CD4-positive, alpha-beta T cell treated with Interleukin-17A for 4 hours (primary cell): ENCODE data around the gene ZNF254.
"Not testable (repeated sequence)": the region's sequence is repeated elsewhere in the genome, so short reads cannot be mapped to it uniquely, and the experiment has no call there.

Experiments used
- DNase-seq: peaks from one replicate; pipeline ENCODE4 v3.0.0-alpha.2; 2020; ENCODE audit warnings: mixed read lengths

ZNF254 gene

GRCh38 chr19:24086974-24087595 lies at the start of gene ZNF254:
ZNF254 (plus strand) TSS chr19:24087187; CDS start chr19:24087308, 121 bp downstream.
- DNase-seq, result peak; percentile 76

DNA sequence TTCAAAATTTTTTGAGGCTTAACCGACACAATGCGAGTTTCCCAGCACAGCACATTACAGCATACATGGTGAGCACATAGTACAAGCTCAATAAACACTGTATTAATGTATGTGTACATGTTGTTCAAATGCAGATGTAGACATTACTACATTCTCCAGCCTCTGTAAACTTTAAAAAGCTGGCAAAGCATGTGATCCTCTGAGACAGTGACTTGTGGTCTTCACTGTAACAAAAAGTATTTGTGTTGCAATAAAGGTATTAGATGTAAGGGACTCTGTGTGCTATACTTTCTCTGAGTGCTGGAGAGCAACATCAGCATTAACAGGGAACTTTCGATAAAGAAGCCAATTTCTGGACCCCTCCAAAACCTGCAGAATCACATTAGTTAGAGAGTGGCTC lies 46.4 kb upstream of the ZNF254 start:
- no peak for DNase-seq

DNA sequence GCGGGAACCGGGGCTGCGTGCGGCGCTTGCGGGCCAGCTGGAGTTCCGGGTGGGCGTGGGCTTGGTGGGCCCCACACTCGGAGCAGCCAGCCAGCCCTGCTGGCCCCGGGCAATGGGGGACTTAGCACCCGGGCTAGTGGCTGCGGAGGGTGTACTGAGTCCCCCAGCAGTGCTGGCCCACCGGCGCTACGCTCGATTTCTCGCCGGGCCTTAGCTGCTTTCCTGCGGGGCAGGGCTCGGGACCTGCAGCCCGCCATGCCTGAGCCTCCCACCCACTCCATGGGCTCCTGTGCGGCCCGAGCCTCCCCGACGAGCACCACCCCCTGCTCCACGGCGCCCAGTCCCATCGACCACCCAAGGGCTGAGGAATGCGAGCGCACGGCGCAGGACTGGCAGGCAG lies 45.7 kb upstream of the ZNF254 start:
- DNase-seq, result not testable (repeated sequence)

- DNase-seq, result no peak
Observed at GRCh38 chr19:24046550-24046949, 40.4 kb upstream of the ZNF254 start.

DNA sequence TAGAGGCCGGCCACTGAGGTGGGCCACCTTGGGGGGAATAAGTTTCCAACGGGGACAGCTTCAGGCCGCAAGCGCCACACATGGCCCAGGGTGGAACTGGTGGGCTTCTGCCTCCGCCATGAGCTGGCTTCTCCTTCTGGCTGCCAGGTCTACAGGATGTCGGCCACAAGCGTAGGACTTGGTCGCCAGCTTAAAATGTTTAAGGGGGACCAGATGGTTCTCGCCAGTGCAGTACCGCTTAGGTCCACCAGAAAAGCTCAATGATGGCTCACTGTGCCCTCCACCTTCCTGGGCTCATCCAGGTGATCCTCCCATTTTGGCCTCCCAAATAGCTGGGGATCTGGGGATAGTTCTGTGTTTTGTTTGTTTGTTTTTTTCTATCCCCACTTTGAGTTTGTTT lies 38.7 kb upstream of the ZNF254 start:
- DNase-seq, result no peak

GRCh38 chr19:24049537-24049936 lies 37.5 kb upstream of the ZNF254 start:
- DNase-seq, result no peak

GRCh38 chr19:24051516-24051915 lies 35.5 kb upstream of the ZNF254 start:
- no peak for DNase-seq

- DNase-seq, result no peak
Observed at GRCh38 chr19:24052811-24053210, 34.2 kb upstream of the ZNF254 start.

DNA sequence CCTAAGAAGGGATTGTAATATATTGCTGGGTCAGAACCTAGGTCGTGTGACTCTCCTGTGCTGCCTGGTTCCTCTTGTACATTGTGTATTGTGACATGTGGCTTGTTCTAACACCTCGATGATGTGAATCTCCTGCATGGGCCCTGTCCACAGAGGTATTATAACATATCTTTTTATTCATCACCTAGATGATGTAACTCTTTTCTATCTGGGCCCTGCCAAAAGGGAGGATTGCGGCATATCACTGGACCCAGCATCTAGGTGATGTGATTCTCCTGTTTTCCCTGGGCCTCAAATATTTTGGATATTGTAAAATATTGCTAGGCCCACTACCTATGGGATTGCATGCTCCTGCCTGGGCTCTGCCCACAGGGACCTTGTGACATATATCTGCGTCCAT lies 33.4 kb upstream of the ZNF254 start:
- DNase-seq, result no peak

- DNase-seq, result no peak
Observed at GRCh38 chr19:24054044-24054935, 32.7 kb upstream of the ZNF254 start.

DNA sequence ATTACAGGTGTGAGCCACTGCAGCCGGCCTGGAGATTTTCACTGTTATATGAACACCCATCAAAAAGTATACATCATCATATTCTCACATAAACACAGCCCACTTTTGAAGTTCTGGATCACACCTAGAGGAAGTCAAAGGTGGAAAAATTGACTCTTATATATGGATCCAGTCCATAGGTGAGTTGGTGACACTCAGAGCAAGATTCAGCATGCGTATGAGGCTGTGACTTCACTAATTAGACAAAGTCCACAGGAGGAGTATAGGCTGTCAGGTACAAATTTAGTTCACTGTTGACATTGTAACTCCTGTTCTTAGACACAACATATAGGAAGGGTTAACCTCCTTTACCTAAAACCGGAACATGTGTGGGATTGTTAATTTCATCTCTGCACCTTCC lies 31.4 kb upstream of the ZNF254 start:
- DNase-seq, result no peak

DNA sequence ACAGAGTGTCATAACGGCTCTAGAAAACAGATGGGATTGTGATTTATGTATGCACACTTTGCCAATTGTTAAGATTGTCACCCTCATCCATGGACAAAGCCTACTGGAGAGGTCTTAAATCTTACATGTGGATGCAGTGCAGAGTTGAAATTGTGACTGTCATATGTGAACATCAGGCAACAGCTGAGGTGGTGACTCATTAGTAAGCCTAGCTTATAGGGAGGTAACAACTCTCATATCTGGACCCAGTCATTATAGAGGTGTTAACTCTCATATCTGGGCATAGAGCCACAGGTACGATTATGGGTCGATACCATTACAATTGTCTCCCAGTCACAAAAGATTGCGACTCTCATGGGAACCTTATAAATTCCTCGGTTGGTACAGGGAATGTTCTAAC lies 29.8 kb upstream of the ZNF254 start:
- DNase-seq, result no peak

GRCh38 chr19:24059563-24060295 lies 27.3 kb upstream of the ZNF254 start:
- DNase-seq, result no peak

DNA sequence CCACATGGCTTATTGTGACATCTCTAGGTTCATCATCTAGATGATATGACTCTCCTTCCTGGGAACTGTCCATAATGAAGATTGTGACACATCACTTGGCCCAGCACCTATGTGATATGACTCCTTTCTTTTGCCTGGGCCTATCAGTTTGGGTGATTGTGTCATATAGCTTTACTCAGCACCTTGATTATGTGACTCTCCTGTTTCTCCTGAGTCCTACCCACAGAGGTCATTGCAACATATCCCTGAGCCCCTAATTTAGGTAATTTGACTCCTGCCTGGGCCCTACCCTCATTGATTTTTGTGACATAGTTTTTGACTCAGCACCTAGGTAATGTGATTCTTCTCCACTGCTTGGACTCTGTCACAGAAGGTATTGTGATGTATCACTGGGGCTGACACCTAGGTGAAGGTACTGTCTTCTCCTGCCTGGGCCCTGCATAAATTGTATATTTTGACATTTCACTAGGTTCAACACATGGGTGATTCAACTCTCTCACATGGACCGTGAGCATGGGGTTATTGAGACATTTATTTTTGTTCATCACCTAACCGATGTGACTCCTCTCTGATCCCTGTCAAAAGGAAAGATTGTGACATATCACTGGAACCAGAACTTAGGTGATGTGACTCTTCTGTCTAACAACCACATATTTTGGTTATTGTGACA lies 26.2 kb upstream of the ZNF254 start:
- no peak for DNase-seq

GRCh38 chr19:24062190-24062589 lies 24.8 kb upstream of the ZNF254 start:
- DNase-seq, result no peak

DNA sequence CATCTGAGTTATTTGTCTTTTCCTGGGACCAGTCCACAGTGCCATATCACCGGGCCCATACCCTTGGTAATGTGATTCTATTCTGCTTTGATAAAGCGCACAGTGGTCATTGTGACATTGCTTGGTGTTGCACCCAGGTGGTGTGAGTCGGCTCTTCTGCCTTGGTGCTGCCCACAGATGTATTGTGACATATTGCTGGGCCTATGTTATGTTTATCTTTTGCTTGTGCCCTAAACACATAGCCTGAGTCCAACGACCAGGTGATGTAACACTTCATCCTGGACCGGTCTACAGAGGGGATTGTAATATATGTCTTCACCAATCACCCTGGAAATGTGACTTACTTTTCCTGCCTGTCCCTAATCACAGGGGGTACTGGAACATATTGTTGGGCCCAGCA lies 23.7 kb upstream of the ZNF254 start:
- no peak for DNase-seq

GRCh38 chr19:24064175-24064574 lies 22.8 kb upstream of the ZNF254 start:
- DNase-seq, result no peak

GRCh38 chr19:24065243-24065642 lies 21.7 kb upstream of the ZNF254 start:
- no peak for DNase-seq

DNA sequence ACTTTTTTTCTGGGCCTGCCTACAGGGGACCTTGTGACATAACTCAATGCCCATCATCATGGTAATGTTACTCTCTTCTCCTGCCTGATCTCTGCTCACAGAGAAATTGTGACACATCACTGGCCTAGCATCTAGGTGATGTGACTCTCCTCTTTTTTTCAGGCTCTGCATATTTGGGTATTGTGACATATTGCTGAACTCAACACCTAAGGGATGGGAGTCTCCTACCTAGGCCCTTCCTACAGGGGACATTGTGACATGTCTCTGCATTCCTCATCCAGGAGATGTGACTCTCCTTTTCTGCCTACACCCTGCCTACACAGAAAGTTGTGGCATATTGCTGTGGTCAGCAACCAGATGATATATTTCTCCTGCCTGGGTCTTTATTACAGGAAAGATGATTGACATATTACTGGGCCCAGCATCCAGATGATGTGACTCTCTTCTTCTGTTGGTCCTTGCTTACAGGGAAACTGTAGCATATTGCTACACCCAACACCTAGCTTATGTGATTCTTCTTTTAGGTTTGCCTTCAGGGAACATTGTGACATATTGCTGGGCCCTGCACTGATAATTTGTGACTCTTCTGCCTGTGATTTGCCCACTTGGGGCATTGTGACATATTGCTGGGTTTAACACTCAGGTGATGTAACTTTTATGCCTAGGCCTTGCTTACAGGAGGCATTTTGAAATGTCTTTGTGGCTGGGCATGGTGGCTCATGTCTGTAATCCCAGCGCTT lies 21.0 kb upstream of the ZNF254 start:
- no peak for DNase-seq

- DNase-seq, result no peak
Observed at GRCh38 chr19:24069905-24070657, 16.9 kb upstream of the ZNF254 start.

- DNase-seq, result no peak
Observed at GRCh38 chr19:24071078-24071477, 15.9 kb upstream of the ZNF254 start.

- no peak for DNase-seq
Observed at GRCh38 chr19:24072720-24073119, 14.3 kb upstream of the ZNF254 start.
